ENCODE measurements around the gene SYN1.
"Not testable (repeated sequence)": the region's sequence is repeated elsewhere in the genome, so short reads cannot be mapped to it uniquely, and the experiment has no call there.

The SYN1 gene

GRCh38 chrX:47633689-47634590 lies 14.3 kb upstream of the SYN1 start:
- no peak for DNase-seq (ENCODE audit: low spot score)

GRCh38 chrX:47632666-47633065 lies 13.0 kb upstream of the SYN1 start:
- no peak for DNase-seq (ENCODE audit: low spot score)

DNA sequence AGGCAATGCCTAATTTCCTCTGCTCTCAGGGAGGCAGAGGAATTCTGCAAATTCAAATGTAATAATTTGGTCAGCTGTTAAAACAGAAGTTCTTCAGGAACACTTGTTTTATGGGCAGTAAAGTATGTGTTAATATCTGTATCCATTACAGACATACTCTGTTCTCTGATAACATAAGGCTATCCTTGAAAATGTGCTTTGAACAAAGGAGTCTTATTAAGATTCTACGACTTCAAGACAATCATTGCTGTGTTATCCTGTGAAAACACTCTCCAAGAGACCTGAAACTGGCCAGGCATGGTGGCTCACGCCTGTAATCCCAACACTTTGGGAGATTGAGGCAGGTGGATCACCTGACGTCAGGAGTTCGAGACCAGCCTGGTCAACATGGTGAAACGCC lies 12.0 kb upstream of the SYN1 start:
- no peak for DNase-seq (ENCODE audit: low spot score)

DNA sequence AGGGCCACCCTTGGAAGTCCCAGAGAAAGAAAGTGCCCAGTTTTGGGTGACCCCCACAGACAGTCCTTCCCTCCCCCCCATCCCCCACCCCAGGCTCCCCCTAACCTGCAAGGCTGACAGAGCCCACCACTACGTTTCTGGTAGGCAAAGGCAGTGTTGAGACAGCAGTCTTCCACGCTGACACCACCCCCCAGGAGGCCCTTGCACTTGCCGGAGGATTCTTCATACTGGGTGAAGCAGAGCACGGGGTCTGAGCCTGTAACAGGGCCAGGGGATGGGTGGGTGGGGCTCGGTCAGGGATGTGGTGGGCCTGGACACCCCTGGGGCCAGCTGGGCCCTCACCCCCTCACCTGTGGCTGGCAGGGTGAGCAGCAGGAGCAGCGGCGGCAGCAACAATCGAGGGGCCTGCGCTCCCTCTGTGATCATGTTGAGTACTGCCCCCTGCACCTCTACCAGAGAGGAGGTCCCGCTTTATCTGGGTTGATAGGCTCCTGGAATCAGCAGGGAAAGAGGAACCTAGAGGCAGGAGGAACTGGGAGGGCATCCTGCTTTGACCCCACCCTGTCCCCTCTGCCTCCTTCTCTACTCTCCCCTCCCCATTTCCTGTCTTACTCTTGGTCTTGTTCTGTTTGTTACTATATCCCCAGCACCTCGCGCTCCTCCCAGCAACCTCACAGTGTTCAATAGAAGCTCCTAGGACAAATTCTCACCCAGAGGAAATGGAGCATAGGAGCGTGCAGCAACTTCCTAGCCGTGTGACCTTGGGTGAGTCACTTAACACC lies 10.0 kb upstream of the SYN1 start, which contains the start of gene CFP:
Gene CFP, minus strand, starts transcription at position 512 of the 782 bp plus-strand sequence. Its CDS starts 86 bp downstream, at position 426.
- no peak for DNase-seq (ENCODE audit: low spot score)

- no peak for DNase-seq (ENCODE audit: low spot score)
These were observed 9.3 kb upstream of the SYN1 start for GRCh38 chrX:47628982-47629381.

DNA sequence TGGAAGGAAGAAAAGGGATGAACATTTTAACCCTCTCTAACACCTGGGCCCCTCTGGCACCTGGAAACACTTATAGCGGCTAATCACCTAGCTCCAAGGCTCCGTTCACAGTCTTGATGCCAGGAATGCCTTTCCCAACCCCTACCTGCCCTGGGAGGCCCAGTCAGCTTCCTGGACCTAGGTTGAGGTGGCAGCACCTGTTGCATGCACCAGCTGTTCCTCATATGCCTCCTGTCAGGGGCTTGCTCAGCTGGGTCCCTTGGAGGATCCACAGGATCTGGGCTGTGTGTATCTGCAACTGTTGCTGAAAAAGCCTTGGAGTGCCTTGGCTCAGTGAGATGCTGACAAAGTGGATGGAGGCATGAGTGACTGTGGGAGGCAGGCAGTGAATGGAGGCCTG lies 5.7 kb upstream of the SYN1 start:
- no peak for DNase-seq (ENCODE audit: low spot score)

- peak; percentile 57 for DNase-seq (ENCODE audit: low spot score)
These were observed 3.9 kb upstream of the SYN1 start for GRCh38 chrX:47623540-47624027.

DNA sequence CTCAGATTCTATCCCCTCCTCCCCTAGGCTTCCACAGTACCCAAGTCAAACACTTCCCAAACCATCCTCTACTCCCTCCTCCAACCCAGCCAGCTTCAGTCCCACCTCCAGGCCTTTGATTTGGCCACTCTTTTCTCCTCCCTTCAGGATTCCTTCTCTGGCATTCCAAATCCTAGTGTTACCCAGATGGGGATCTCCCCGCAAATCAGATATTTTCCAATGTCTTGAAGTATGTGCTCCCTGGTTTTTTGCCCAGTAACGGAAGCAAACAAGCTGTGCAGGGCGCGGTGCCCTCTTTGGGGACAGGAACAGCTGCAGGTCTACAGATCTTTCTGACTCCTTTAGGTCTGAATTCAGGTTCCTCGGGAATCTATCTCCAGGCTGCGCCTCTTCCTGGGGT lies 2.2 kb upstream of the SYN1 start:
- no peak for DNase-seq (ENCODE audit: low spot score)

- DNase-seq (ENCODE audit: low spot score), result no peak
These were observed 637 bp upstream of the SYN1 start for GRCh38 chrX:47620303-47620685.

- DNase-seq (ENCODE audit: low spot score), result no peak
These were observed 653 bp downstream of the SYN1 start for GRCh38 chrX:47618923-47619485.

- DNase-seq (ENCODE audit: low spot score), result no peak
These were observed 5.0 kb downstream of the SYN1 start for GRCh38 chrX:47614618-47615017.

DNA sequence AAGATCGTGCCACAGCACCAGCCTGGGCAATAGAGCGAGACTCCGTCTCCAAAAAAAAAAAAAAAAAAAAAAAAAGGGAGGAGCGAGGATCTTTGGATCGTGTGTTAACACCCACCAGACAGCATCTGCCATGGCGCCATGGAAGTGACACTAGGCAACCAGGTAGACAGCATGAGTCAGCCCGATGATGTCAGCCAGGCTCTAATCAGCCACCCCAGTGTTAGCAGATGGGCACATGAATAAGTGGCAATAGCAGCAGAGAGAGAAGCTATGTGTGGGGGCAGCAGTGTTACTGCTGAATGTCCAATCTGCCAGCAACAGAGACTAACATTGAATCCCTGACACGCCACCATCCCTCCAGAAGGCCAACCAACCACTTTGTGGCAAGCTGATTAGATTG lies 6.6 kb downstream of the SYN1 start:
- DNase-seq (ENCODE audit: low spot score), result no peak

DNA sequence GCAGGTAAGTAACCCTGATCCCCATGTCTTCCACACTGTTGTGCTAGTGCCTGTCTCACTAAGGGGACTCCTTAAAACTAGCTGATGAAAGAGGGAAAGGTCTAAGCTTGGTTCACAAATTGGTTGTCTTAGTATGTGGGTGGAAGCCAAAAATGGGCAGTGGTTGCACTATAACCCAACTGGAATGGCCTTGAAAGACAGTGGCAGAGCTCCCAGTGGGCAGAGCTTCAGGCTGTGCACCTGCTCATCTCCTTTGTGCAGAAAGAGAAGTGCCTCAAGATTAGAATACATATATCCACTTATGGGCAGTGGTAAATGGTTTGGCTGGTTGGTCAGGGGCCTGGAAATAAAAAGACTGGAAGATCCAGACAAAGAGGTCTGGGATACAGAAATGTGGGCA lies 7.2 kb downstream of the SYN1 start:
- no peak for DNase-seq (ENCODE audit: low spot score)

DNA sequence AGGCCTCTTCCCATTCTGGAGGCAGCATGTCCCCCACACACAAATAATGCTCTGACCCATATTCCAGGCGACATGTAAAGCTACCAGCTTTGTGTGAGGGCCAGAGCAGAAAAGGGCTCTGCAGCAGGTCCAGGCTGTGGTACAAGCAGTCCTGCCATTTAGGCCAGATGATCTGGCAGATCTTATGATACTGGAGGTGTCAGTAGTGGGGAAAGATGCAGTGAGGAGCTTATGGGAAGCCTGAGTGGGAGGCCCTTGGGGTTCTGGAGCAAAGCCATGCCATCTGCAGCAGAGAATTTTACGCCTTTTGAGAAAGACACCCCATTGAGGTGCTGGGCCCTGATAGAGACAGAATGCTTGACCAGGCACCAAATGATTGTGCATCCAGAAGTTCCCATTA lies 7.7 kb downstream of the SYN1 start:
- no peak for DNase-seq (ENCODE audit: low spot score)

- DNase-seq (ENCODE audit: low spot score), result no peak
These were observed 8.2 kb downstream of the SYN1 start for GRCh38 chrX:47611489-47611888.

DNA sequence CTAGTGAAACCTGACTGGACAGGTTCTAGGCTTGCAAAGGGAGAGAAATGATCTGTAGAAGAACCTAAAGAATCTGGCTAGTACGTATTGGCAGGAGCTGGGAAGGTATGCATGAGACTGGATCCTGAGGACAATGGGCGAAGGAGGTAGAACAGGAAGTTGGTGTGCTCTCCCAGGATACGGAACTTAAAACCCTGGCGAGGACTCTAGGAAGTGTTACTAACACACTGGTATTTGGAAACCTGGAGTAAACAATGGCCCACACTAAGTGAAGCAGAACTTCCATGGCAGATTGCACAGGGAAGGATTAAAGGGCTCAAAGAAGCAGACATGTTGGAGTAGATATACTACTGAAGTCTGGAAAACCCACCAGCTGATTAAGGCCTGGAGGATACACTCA lies 9.1 kb downstream of the SYN1 start:
- no peak for DNase-seq (ENCODE audit: low spot score)

DNA sequence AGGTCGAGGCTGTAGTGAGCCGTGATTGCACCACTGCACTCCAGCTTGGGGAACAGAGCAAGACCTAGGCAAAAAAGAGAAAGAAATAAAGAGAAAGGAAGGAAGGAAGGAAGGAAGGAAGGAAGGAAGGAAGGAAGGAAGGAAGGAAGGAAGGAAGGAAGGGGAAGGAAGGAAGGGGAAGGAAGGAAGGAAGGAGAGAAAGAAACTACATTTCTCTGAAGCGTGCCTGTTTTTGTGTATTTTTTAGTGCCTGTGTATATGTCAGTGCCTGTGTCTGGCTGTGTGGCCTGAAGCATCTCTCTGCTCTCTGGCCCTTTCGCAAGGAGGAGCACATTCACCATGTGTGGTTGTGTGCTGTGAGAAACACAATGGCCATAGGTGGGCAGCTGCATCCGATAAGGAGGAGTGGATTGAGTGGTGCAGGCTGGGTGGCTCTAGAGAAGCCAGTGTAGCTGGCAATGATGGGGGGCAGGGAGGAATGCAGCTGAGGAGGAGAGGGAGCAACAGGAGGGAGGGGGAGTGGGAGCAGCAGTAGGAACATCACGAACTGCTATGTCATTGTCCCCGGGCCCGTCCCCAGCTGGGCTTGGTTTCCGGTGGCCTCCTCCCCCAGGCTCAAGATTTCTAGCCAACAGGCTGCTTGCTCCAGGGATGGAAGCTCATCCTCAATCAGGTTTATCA lies 11.4 kb downstream of the SYN1 start:
- DNase-seq (ENCODE audit: low spot score), result no peak

GRCh38 chrX:47607091-47607490 lies 12.6 kb downstream of the SYN1 start:
- DNase-seq (ENCODE audit: low spot score), result no peak

DNA sequence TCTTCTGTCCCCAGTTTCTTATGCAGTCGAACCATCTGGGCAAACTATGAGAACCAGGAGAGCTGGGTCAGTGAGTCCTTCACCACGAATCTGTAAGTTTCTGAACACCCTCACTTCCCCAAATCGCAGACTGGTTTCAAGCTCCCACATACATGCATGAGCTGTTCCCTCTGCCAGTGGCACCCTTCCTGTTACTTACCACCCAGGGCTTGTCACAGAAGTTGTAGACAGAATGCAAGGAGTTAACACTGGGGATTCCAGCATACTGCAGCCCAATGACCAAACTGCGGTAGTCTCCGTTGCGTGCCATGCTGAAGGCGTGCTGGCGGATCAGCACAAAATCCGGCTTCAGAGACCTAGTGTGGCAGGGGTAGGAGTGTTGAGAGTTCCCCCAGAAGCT lies 14.6 kb downstream of the SYN1 start:
- DNase-seq (ENCODE audit: low spot score), result no peak

DNA sequence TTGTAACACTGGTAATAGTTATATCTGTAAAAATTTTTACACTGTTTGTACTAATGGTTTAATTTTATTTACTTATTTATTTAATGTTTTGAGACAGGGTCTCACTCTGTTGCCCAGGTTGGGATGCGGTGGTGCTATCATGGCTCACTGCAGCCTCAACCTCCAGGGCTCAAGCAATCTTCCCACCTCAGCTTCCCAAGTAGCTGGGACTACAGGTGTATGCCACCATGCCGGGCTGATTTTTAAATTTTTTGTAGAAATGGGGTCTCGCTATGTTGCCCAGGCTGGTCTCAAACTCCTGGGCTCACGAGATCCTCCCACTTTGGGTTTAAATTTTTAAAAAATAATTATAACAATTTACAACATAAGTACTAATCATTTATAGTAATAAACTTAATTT lies 16.5 kb downstream of the SYN1 start:
- not testable (repeated sequence) for DNase-seq (ENCODE audit: low spot score)

- DNase-seq (ENCODE audit: low spot score), result no peak
These were observed 22.4 kb downstream of the SYN1 start for GRCh38 chrX:47597222-47597621.

- DNase-seq (ENCODE audit: low spot score), result no peak
These were observed 23.4 kb downstream of the SYN1 start for GRCh38 chrX:47596256-47596655.
